GM23338 (cell line): ENCODE data around the gene CEP44. TPM values are rescaled to one million over a fixed set of nuclear protein-coding genes. Genes with fewer than 3 reads are reported as not detected.
"Not testable (repeated sequence)": the region's sequence is repeated elsewhere in the genome, so short reads cannot be mapped to it uniquely, and the experiment has no call there.

ENCODE experiments used
- ATAC-seq: fragments of 200-7000 bp; cut with Tn5 transposase; 3 replicates; pipeline ENCODE4 v1.9.1; 2020
- DNase-seq: peaks from one replicate; pipeline ENCODE4 v3.0.0-alpha.2; 2015; ENCODE audit warnings: low spot score
- H2AFZ ChIP-seq: fragments of 200-600 bp; sonication (generic); 2 replicates; pipeline ENCODE4 v1.8.0; 2016; ENCODE audit warnings: antibody characterized with exemption, mild to moderate bottlenecking, moderate library complexity
- H3F3A ChIP-seq: fragments of 200-600 bp; sonication (generic); replicated peaks from 2 replicates; pipeline ENCODE4 v1.8.0; 2017; ENCODE audit warnings: antibody characterized with exemption, mixed run types, low read depth
- H3K27ac ChIP-seq: fragments of 200-600 bp; sonication (generic); 2 replicates; pipeline ENCODE4 v1.6.1; 2016; ENCODE audit warnings: low read depth
- H3K27me3 ChIP-seq: fragments of 200-600 bp; sonication (generic); 2 replicates; pipeline ENCODE4 v1.8.0; 2016; ENCODE audit warnings: mild to moderate bottlenecking, mixed run types, moderate library complexity; ENCODE audit not compliant: insufficient read depth
- H3K36me3 ChIP-seq: fragments of 200-600 bp; sonication (generic); 2 replicates; pipeline ENCODE4 v1.8.0; 2016; ENCODE audit warnings: mild to moderate bottlenecking; ENCODE audit not compliant: insufficient read depth
- H3K4me1 ChIP-seq: fragments of 200-600 bp; sonication (generic); 2 replicates; pipeline ENCODE4 v1.8.0; 2016; ENCODE audit warnings: mild to moderate bottlenecking, moderate library complexity; ENCODE audit not compliant: insufficient read depth
- H3K4me2 ChIP-seq: fragments of 200-600 bp; sonication (generic); 2 replicates; pipeline ENCODE4 v1.7.1; 2017; ENCODE audit warnings: mixed run types
- H3K4me3 ChIP-seq: fragments of 200-600 bp; sonication (generic); 2 replicates; pipeline ENCODE4 v1.6.1; 2016; ENCODE audit warnings: mixed run types
- H3K79me2 ChIP-seq: fragments of 200-600 bp; sonication (generic); replicated peaks from 2 replicates; pipeline ENCODE4 v1.8.0; 2017; ENCODE audit warnings: mild to moderate bottlenecking; ENCODE audit not compliant: insufficient read depth
- H3K9me2 ChIP-seq: fragments of 200-600 bp; sonication (generic); 2 replicates; pipeline ENCODE4 v1.8.0; 2017; ENCODE audit not compliant: insufficient read depth
- H4K20me1 ChIP-seq: fragments of 200-600 bp; sonication (generic); replicated peaks from 2 replicates; pipeline ENCODE4 v1.8.0; 2017; ENCODE audit warnings: mild to moderate bottlenecking; ENCODE audit not compliant: insufficient read depth
- H3K27ac Mint-ChIP-seq: 2 replicates; pipeline ENCODE4 v1.8.0; 2020; ENCODE audit warnings: inconsistent platforms, mild to moderate bottlenecking, moderate library complexity, mixed read lengths
- H3K27me3 Mint-ChIP-seq: 3 replicates; pipeline ENCODE4 v1.8.0; 2022; ENCODE audit warnings: low read depth, mild to moderate bottlenecking, moderate library complexity, mixed read lengths, inconsistent platforms; ENCODE audit not compliant: insufficient read depth, poor library complexity
- H3K36me3 Mint-ChIP-seq: 3 replicates; pipeline ENCODE4 v1.8.0; 2021; ENCODE audit warnings: low read depth, mild to moderate bottlenecking, inconsistent platforms, moderate library complexity, mixed read lengths
- H3K4me1 Mint-ChIP-seq: 3 replicates; pipeline ENCODE4 v1.8.0; 2020; ENCODE audit warnings: mild to moderate bottlenecking, inconsistent platforms, mixed read lengths
- H3K4me3 Mint-ChIP-seq: 3 replicates; pipeline ENCODE4 v1.8.0; 2021; ENCODE audit warnings: moderate library complexity, mild to moderate bottlenecking, inconsistent platforms, mixed read lengths
- H3K9me3 Mint-ChIP-seq: 3 replicates; pipeline ENCODE4 v1.8.0; 2020; ENCODE audit warnings: moderate library complexity, mild to moderate bottlenecking, inconsistent platforms, mixed read lengths
- CREB1 ChIP-seq: fragments of 250-450 bp; sonication (Bioruptor Pico); IDR thresholded peaks from 2 replicates; pipeline ENCODE4 v1.5.0; 2020; ENCODE audit warnings: low read depth, mild to moderate bottlenecking, moderate library complexity
- CTCF ChIP-seq, 2 experiments: fragments of 200-600 bp in 1 of 2; sonication (generic) in 1 of 2; conservative IDR thresholded peaks; 2 replicates each; pipeline versions ENCODE4 v1.5.1 to v1.6.1; 2016 to 2017; ENCODE audit warnings: antibody characterized with exemption in 2 of 2, low read depth in 2 of 2, mild to moderate bottlenecking in 2 of 2, moderate library complexity in 1 of 2
- ETS1 ChIP-seq: IDR thresholded peaks from 2 replicates; pipeline ENCODE4 v1.6.1; 2016; ENCODE audit warnings: antibody characterized with exemption
- EZH2phosphoT487 ChIP-seq: fragments of 200-600 bp; sonication (generic); IDR thresholded peaks from one replicate; pipeline ENCODE4 v1.8.1; 2018; ENCODE audit warnings: antibody characterized with exemption; ENCODE audit not compliant: unreplicated experiment
- POLR2AphosphoS5 ChIP-seq: IDR thresholded peaks from 2 replicates; pipeline ENCODE4 v1.6.1; 2016; ENCODE audit warnings: antibody characterized with exemption, low read depth
- ZNF331 ChIP-seq: fragments of 250-450 bp; sonication (Bioruptor Pico); IDR thresholded peaks from 2 replicates; pipeline ENCODE4 v1.5.0; 2020; ENCODE audit warnings: low read depth, mild to moderate bottlenecking, moderate library complexity
- polyA plus RNA-seq: library from polyadenylated mRNA; unstranded; fragments of >200 nt; fragmentation: Nextera tagmentation; extraction: Ambion mirVana; gene quantifications from 2 replicates; pipeline ENCODE4 v1.2.1, GENCODE V29; 2016
- total RNA-seq: library from RNA; depleted of rRNA; stranded (reverse); fragments of >200 nt; shearing (Covaris generic); gene quantifications from 2 replicates; pipeline ENCODE4 v1.2.3, GENCODE V29; 2014
- TF ChIP-seq, protein P1 (sequence below): IDR thresholded peaks from one replicate; pipeline ENCODE4 v1.6.1; 2018; ENCODE audit warnings: antibody characterized with exemption; ENCODE audit not compliant: unreplicated experiment

The CEP44 gene
- total and polyA plus RNA-seq, 2 experiments from 2014 or later: 12.1 to 17.4 TPM

DNA sequence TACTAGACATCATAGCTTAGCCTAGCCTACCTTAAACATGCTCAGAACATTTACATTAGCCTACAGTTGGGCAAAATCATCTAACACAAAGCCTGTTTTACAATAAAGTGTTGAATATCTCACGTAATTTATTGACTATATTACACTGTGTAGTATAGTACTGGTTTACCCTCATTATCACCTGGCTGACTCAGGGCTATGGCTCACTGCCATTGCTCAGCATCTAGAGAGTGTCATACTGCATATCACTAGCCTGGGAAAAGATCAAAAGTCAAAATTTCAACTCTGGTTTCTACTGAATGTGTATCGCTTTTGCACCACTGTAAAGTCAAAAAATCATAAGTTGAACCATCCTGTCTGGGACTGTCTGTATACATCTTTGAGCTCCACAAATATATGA is 78.6 kb downstream of the CEP44 start (continued):
- TF ChIP-seq ETS1 (no peak), EZH2phosphoT487 (no peak), POLR2AphosphoS5 (no peak)
- TF ChIP-seq, protein P1, sequence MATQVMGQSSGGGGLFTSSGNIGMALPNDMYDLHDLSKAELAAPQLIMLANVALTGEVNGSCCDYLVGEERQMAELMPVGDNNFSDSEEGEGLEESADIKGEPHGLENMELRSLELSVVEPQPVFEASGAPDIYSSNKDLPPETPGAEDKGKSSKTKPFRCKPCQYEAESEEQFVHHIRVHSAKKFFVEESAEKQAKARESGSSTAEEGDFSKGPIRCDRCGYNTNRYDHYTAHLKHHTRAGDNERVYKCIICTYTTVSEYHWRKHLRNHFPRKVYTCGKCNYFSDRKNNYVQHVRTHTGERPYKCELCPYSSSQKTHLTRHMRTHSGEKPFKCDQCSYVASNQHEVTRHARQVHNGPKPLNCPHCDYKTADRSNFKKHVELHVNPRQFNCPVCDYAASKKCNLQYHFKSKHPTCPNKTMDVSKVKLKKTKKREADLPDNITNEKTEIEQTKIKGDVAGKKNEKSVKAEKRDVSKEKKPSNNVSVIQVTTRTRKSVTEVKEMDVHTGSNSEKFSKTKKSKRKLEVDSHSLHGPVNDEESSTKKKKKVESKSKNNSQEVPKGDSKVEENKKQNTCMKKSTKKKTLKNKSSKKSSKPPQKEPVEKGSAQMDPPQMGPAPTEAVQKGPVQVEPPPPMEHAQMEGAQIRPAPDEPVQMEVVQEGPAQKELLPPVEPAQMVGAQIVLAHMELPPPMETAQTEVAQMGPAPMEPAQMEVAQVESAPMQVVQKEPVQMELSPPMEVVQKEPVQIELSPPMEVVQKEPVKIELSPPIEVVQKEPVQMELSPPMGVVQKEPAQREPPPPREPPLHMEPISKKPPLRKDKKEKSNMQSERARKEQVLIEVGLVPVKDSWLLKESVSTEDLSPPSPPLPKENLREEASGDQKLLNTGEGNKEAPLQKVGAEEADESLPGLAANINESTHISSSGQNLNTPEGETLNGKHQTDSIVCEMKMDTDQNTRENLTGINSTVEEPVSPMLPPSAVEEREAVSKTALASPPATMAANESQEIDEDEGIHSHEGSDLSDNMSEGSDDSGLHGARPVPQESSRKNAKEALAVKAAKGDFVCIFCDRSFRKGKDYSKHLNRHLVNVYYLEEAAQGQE: no peak

DNA sequence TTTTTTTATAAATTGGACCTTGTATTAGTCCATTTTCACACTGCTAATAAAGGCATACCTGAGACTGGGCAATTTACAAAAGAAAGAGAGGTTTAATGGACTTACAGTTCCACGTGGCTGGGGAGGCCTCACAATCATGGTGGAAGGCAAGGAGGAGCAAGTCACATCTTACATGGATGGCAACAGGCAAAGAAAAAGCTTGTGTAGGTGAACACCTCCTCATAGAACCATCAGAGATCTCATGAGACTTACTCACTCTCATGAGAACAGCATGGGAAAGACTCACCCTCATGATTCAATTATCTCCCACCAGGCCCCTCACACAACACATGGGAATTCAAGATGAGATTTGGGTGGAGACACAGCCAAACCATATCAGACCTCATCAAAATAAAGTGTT is 80.1 kb downstream of the CEP44 start:
- not testable (repeated sequence) for H3K4me3 ChIP-seq, H3K27me3 Mint-ChIP-seq, H3K79me2 ChIP-seq, H3K4me2 ChIP-seq, H3K4me1 Mint-ChIP-seq, H3K27ac Mint-ChIP-seq, H3F3A ChIP-seq, H3K4me1 ChIP-seq, DNase-seq, H3K27ac ChIP-seq, H3K9me2 ChIP-seq, H4K20me1 ChIP-seq, H3K4me3 Mint-ChIP-seq, H3K27me3 ChIP-seq, H2AFZ ChIP-seq, H3K36me3 ChIP-seq, ATAC-seq
- peaks cover 29% of the 10 kb centered on the region; the same call in 2 of the 3 replicates for H3K9me3 Mint-ChIP-seq
- H3K36me3 Mint-ChIP-seq: peaks cover 21% of the 10 kb centered on the region; the same call in 2 of the 3 replicates

- Histone ChIP-seq H3K4me3 (no peak overlapping the region), H3F3A (no peaks in the 10 kb centered on the region), H3K9me2 (no peaks in the 10 kb centered on the region), H2AFZ (no peak overlapping the region), H3K4me1 (peaks cover 9% of the 10 kb centered on the region), H3K4me2 (no peak overlapping the region), H4K20me1 (no peaks in the 10 kb centered on the region), H3K27ac (no peak overlapping the region), H3K36me3 (no peaks in the 10 kb centered on the region), H3K79me2 (no peaks in the 10 kb centered on the region), H3K27me3 (no peaks in the 10 kb centered on the region)
- H3K9me3 Mint-ChIP-seq: peaks cover 35% of the 10 kb centered on the region; the same call in 2 of the 3 replicates
- peaks cover 6% of the 10 kb centered on the region for H3K4me1 Mint-ChIP-seq
- peak; percentile 53 to 80 for TF ChIP-seq CTCF (conservative IDR thresholded peaks at IDR 0.05; ENCODE audit: low read depth in 2 of 2)
- TF ChIP-seq ZNF331 (CRISPR knock-in tag): no peak
- no peak for TF ChIP-seq CREB1
- TF ChIP-seq, protein P1: no peak
- no peak overlapping the region for H3K4me3 Mint-ChIP-seq
- no peak overlapping the region for H3K27ac Mint-ChIP-seq
- ATAC-seq (no peak), DNase-seq (peak; percentile 63)
- H3K36me3 Mint-ChIP-seq: peaks cover 25% of the 10 kb centered on the region; the same call in 2 of the 3 replicates
- H3K27me3 Mint-ChIP-seq: no peaks in the 10 kb centered on the region
These were observed 81.4 kb downstream of the CEP44 start for GRCh38 chr4:174365018-174365587.
